ENCODE measurements around the gene TOM1.

DNA sequence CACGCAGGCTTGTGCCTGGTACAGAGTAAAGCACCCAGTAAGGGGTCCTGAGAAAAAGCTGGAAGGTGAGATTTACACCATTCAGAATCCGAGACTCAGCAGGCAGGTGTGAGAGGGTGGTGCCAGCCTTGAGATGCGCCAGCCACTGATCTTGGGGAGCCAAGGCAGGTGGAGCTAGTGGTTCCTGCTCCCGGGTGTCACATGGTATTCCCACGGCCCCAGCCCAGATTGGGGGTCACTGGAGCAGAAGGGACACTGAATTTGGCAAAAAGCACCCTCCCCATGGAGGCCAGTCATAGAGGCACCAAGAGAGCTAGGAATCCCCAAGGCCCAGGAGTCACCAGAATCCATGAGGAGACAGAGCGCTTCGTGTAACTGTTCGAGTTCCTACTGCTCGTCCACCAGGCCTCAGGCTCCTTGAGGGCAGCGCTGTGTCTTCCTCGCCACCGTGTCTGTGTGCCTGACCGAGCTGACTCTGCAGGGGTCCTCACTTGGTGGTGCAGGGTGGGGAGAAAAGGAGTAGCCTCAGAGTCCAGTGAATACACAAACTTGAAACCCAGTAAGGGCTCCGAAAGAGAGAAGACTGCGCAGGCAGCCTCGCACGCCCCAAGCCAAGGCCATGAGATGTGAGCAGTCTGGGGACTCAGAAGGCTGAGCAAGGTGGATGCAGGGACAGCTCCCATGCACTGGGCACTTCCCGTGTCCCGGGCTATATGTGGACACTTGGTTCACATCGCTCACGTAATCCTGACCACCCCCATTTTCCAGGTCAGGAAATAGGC lies 28.2 kb downstream of the TOM1 start:
- TF ChIP-seq, protein P1, sequence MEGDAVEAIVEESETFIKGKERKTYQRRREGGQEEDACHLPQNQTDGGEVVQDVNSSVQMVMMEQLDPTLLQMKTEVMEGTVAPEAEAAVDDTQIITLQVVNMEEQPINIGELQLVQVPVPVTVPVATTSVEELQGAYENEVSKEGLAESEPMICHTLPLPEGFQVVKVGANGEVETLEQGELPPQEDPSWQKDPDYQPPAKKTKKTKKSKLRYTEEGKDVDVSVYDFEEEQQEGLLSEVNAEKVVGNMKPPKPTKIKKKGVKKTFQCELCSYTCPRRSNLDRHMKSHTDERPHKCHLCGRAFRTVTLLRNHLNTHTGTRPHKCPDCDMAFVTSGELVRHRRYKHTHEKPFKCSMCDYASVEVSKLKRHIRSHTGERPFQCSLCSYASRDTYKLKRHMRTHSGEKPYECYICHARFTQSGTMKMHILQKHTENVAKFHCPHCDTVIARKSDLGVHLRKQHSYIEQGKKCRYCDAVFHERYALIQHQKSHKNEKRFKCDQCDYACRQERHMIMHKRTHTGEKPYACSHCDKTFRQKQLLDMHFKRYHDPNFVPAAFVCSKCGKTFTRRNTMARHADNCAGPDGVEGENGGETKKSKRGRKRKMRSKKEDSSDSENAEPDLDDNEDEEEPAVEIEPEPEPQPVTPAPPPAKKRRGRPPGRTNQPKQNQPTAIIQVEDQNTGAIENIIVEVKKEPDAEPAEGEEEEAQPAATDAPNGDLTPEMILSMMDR (IDR thresholded peaks at IDR 0.05), result no peak
- TF ChIP-seq POLR2A (IDR thresholded peaks at IDR 0.05), result no peak

Data from Peyer's patch (tissue), 4 donors.